GM12865 (cell line): ENCODE measurements around the gene WNT6.

Experiments used
- DNase-seq: peaks from one replicate; pipeline ENCODE4 v3.0.0; 2010; ENCODE audit warnings: low read depth
- H3K4me3 ChIP-seq: 2 replicates; pipeline ENCODE4 v1.5.1; 2011; ENCODE audit warnings: mild to moderate bottlenecking, low read depth, low read length, control low read depth
- CTCF ChIP-seq: IDR thresholded peaks from 2 replicates; pipeline ENCODE4 v1.5.1; 2011; ENCODE audit warnings: low read length, control low read depth, low read depth, inconsistent platforms; ENCODE audit not compliant: insufficient read depth; ENCODE audit errors: missing control alignments

Gene WNT6

DNA sequence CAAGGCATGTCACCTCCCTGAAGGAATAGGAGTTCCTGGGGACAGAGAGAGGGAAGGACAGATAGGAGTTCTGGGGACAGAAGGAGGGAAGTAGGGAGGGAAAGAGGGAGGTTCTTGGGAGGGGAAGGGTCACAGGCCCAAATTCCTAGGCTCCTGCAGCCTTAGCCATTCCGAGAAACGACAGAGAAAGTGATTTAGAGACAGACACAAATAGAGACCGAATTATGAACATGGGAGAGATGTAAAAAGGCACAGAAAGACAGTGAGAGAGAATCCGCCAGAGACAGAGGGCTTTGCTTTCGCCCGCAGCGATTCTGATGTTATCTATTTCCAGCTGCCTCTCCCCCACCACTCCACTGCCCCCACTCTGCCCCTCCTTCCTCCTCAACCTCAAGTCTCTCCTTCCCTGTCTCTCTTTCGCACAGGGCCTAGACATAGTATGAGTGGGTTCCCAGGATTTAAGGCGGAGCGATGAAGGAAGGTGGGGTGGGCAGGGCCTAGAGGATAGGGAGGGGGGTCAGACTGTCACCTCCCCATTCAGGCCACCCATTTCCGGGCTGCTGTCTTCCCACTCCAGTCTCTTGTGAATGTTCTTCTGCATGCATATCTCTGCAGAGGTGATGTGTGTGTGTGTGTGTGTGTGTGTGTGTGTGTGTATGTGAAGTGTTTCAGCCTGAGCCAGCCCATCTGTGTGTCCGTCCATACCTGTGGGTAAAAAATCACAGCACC lies 3.3 kb upstream of the WNT6 start:
- no peak for TF ChIP-seq CTCF
- H3K4me3 ChIP-seq, result no peak overlapping the region
- no peak for DNase-seq

DNA sequence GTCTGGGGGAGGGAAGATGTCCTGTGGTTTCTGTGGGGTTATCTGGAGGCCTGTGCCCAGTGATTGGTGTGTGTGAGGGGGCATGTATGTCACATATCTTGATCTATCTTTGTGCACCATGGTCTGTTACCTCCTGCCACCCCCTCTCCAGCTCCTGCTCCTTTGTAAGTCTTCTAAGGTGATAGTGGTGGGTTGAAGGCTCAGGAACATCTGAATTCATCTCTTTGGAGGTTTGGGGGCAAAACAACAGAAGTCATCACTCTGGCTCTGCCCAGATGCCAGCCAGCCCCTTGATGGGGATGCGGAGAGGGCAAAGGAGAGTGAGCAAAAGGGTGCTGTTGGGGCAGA lies 2.7 kb upstream of the WNT6 start:
- TF ChIP-seq CTCF, result no peak
- DNase-seq, result no peak
- no peak overlapping the region for H3K4me3 ChIP-seq

GRCh38 chr2:218857371-218858137 lies 2.1 kb upstream of the WNT6 start:
- TF ChIP-seq CTCF, result no peak
- no peak overlapping the region for H3K4me3 ChIP-seq
- DNase-seq, result no peak

GRCh38 chr2:218858138-218858445 lies 1.5 kb upstream of the WNT6 start:
- H3K4me3 ChIP-seq, result no peak overlapping the region
- no peak for TF ChIP-seq CTCF
- DNase-seq, result no peak

- DNase-seq, result no peak
- H3K4me3 ChIP-seq, result no peak overlapping the region
- TF ChIP-seq CTCF, result no peak
Observed at GRCh38 chr2:218858671-218859555, 692 bp upstream of the WNT6 start.

DNA sequence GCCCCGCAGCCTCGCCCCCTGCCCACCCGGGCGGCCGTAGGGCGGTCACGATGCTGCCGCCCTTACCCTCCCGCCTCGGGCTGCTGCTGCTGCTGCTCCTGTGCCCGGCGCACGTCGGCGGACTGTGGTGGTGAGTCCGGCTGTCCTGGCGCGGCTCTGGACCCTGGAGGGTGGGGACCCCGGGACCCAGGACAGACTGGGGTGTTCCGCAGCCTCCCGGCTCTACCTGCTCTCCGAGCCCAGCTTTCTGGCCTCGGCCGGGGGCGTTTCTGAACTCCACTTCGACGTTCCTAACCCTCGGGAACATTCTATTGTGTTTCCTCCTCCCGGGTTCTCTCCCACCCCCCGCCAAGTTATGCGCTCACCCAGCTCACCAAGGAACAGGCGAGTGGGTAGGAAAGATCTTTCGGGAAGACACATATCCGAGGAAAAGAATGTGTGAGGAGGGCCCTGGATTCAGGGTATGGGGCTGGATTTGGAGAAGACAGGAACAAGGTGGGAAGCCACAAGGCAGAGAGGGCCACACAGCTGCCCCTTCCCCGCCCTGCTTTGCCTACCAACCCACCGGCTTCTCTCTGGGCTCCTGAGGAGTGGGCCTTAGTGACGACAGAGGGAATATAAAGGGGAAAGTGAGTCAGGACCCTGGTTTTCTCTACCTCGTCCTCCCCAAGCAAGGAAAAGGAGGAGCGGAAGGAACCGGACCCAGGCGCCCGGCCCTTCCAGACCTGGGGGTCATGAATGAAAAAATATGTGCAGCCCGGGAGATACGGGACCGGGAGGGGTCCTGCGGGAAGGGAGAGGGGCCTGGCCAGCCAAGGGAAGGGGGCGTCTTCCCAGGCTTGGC lies 605 bp downstream of the WNT6 start:
- no peak overlapping the region for H3K4me3 ChIP-seq
- no peak for TF ChIP-seq CTCF
- no peak for DNase-seq
